ENCODE measurements around the gene PFKFB2.

DNA sequence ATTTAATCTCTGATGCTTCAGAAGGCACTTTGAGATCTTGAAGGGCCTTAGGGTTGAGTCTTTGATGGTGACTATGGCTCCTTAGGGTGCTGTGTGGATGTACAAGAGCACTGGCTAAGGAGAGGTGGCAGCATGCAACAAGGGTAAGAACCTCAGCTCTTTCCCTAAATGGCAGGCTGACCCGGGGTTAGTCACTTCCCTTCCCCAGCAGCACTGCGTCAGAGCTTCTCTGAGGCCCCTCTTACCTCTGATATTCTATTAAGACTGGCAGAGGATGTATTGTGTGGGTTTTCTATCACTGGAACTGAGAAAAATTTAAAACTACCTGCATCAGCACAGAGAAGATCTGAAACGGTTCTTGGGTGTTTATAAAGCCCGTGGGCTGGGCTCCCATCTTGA, 32.4 kb upstream of the PFKFB2 start:
- TF ChIP-seq EZH2 (IDR thresholded peaks at IDR 0.05) (no peak), POLR2AphosphoS5 (IDR thresholded peaks at IDR 0.05; ENCODE audit: borderline replicate concordance, low read depth, low read length) (no peak)

Data from SK-N-MC (cell line).